Breast epithelium (tissue), 4 donors: Measurements from ENCODE around the gene KATNAL1. TPM values are rescaled to one million over a fixed set of nuclear protein-coding genes. Genes with fewer than 3 reads are reported as not detected.
A peak's percentile ranks its signal among the peaks of the same experiment; 100 is the strongest.

Experiments used
- DNase-seq, 2 donors: peaks; one replicate each; pipeline ENCODE4 v3.0.0-alpha.2; 2019; ENCODE audit warnings: low spot score in 2 of 2
- H3K27ac ChIP-seq, 2 donors: fragments of 200-600 bp; sonication (generic) in 1 of 2; one replicate each; pipeline ENCODE4 v1.5.1; 2016 to 2019; ENCODE audit warnings: mild to moderate bottlenecking in 1 of 2
- H3K27me3 ChIP-seq, 2 donors: fragments of 200-600 bp; sonication (generic) in 1 of 2; one replicate each; pipeline versions ENCODE4 v1.5.1 to v1.6.0; 2017 to 2019; ENCODE audit warnings: control low read depth in 1 of 2, mild to moderate bottlenecking in 1 of 2
- H3K36me3 ChIP-seq: fragments of 200-600 bp; one replicate; pipeline ENCODE4 v1.5.1; 2019
- H3K4me1 ChIP-seq, 2 donors: fragments of 200-600 bp; sonication (generic); one replicate each; pipeline ENCODE4 v1.5.1; 2016 to 2019; ENCODE audit warnings: control low read depth in 1 of 2
- H3K4me3 ChIP-seq, 3 donors: fragments of 200-600 bp; sonication (generic); 1 replicate in 2 of 3; 2 replicates in 1 of 3; pipeline ENCODE4 v1.5.1; 2016 to 2019; ENCODE audit warnings: mild to moderate bottlenecking in 3 of 3, moderate library complexity in 2 of 3
- H3K9me3 ChIP-seq, 2 donors: fragments of 200-600 bp; sonication (generic) in 1 of 2; one replicate each; pipeline ENCODE4 v1.5.1; 2016 to 2019; ENCODE audit warnings: control low read depth in 1 of 2
- CTCF ChIP-seq, 3 donors: fragments of 450-650 bp; IDR thresholded peaks; one replicate each; pipeline ENCODE4 v1.5.1; 2016 to 2017; ENCODE audit warnings: antibody characterized with exemption in 3 of 3, mild to moderate bottlenecking in 3 of 3, moderate library complexity in 3 of 3
- POLR2A ChIP-seq: fragments of 450-650 bp; IDR thresholded peaks from one replicate; pipeline ENCODE4 v1.6.1; 2016; ENCODE audit warnings: antibody characterized with exemption, mild to moderate bottlenecking, moderate library complexity
- POLR2AphosphoS5 ChIP-seq, 3 donors: sonication (generic); formaldehyde crosslinking; IDR thresholded peaks; one replicate each; pipeline ENCODE4 v1.6.1; 2017; ENCODE audit warnings: antibody characterized with exemption in 3 of 3
- intact Hi-C: fragments of 100-400 bp; cut with DNase I; formaldehyde crosslinking; loops from one replicate; pipeline ENCODE4 v1.15.1; 2023; ENCODE audit warnings: low total_unique reads
- total RNA-seq, 3 donors: library from RNA; depleted of rRNA; stranded (reverse); fragments of >200 nt; gene quantifications; one replicate each; pipeline ENCODE4 v1.1.0, GENCODE V29; 2016

Gene KATNAL1
- total RNA-seq, 3 donors from 2014 or later = 14.6 to 23.8 (median 17.0) TPM

- Histone ChIP-seq H3K36me3 (no peaks in the 10 kb centered on the region), H3K27me3 (no peaks in the 10 kb centered on the region), H3K4me1 (no peaks in the 10 kb centered on the region), H3K4me3 (no peak overlapping the region), H3K27ac (no peak overlapping the region), H3K9me3 (no peaks in the 10 kb centered on the region)
- intact Hi-C loops = no loop called here
- DNase-seq = no peak
- no peak for TF ChIP-seq POLR2AphosphoS5 (IDR thresholded peaks at IDR 0.05)
- no peak for TF ChIP-seq POLR2A
- peak in 1 of 3 donors; percentile 47 for TF ChIP-seq CTCF (IDR thresholded peaks at IDR 0.05)
These were observed 51.7 kb downstream of the KATNAL1 start for GRCh38 chr13:30255696-30256095.

GRCh38 chr13:30253830-30254229 lies 53.5 kb downstream of the KATNAL1 start:
- TF ChIP-seq POLR2A = no peak
- TF ChIP-seq POLR2AphosphoS5 (IDR thresholded peaks at IDR 0.05) = no peak
- no peak for TF ChIP-seq CTCF (IDR thresholded peaks at IDR 0.05)
- H3K9me3 ChIP-seq = peaks cover 5 to 8% of the 10 kb centered on the region in 2 donors

GRCh38 chr13:30247406-30247805 lies 59.9 kb downstream of the KATNAL1 start:
- DNase-seq = no peak
- Histone ChIP-seq H3K4me1 (no peaks in the 10 kb centered on the region), H3K4me3 (no peak overlapping the region), H3K27me3 (no peaks in the 10 kb centered on the region), H3K9me3 (peaks cover 7 to 9% of the 10 kb centered on the region in 2 donors), H3K27ac (no peak overlapping the region), H3K36me3 (no peaks in the 10 kb centered on the region)
- intact Hi-C loops = no loop called here
- TF ChIP-seq POLR2A (no peak), CTCF (IDR thresholded peaks at IDR 0.05) (no peak), POLR2AphosphoS5 (IDR thresholded peaks at IDR 0.05) (no peak)

More at GRCh38 chr13:30253830-30254229, 53.5 kb downstream of the KATNAL1 start:
- no peaks in the 10 kb centered on the region for H3K4me1 ChIP-seq
- no peak overlapping the region for H3K4me3 ChIP-seq
- no peaks in the 10 kb centered on the region for H3K27me3 ChIP-seq
- H3K36me3 ChIP-seq = no peaks in the 10 kb centered on the region
- H3K27ac ChIP-seq = no peak overlapping the region
- DNase-seq = no peak
- intact Hi-C loops = no loop called here

- Histone ChIP-seq H3K4me1 (no peaks in the 10 kb centered on the region), H3K27ac (no peak overlapping the region), H3K27me3 (no peaks in the 10 kb centered on the region), H3K4me3 (no peak overlapping the region), H3K36me3 (no peaks in the 10 kb centered on the region), H3K9me3 (no peaks in the 10 kb centered on the region)
- no peak for TF ChIP-seq POLR2A
- TF ChIP-seq CTCF (IDR thresholded peaks at IDR 0.05) = no peak
- no peak for TF ChIP-seq POLR2AphosphoS5 (IDR thresholded peaks at IDR 0.05)
- intact Hi-C loops = no loop called here
- no peak for DNase-seq
These were observed 65.8 kb downstream of the KATNAL1 start for GRCh38 chr13:30241532-30241931.

- Histone ChIP-seq H3K27me3 (no peaks in the 10 kb centered on the region), H3K36me3 (no peaks in the 10 kb centered on the region), H3K9me3 (no peaks in the 10 kb centered on the region), H3K4me1 (no peaks in the 10 kb centered on the region), H3K4me3 (no peak overlapping the region), H3K27ac (no peak overlapping the region)
- no peak for TF ChIP-seq CTCF (IDR thresholded peaks at IDR 0.05)
- no peak for TF ChIP-seq POLR2A
- no peak for TF ChIP-seq POLR2AphosphoS5 (IDR thresholded peaks at IDR 0.05)
- no peak for DNase-seq
- intact Hi-C loops = no loop called here
These were observed 66.7 kb downstream of the KATNAL1 start for GRCh38 chr13:30240608-30241007.
